ENCODE data around the gene FCER1G. TPM values are rescaled to one million over a fixed set of nuclear protein-coding genes. Genes with fewer than 3 reads are reported as not detected.
A peak's percentile ranks its signal among the peaks of the same experiment; 100 is the strongest.

Gene FCER1G
- total and polyA plus RNA-seq, 9 of the 15 experiments (the other 6 are each of a cell fraction or from before 2014, with no cell fraction given) = 0.15 to 0.69 (median 0.31) TPM; not detected in 2

GRCh38 chr1:161165742-161166668, 49.1 kb upstream of the FCER1G start, which contains the start of gene PPOX (continued):
- TF ChIP-seq, protein P1, sequence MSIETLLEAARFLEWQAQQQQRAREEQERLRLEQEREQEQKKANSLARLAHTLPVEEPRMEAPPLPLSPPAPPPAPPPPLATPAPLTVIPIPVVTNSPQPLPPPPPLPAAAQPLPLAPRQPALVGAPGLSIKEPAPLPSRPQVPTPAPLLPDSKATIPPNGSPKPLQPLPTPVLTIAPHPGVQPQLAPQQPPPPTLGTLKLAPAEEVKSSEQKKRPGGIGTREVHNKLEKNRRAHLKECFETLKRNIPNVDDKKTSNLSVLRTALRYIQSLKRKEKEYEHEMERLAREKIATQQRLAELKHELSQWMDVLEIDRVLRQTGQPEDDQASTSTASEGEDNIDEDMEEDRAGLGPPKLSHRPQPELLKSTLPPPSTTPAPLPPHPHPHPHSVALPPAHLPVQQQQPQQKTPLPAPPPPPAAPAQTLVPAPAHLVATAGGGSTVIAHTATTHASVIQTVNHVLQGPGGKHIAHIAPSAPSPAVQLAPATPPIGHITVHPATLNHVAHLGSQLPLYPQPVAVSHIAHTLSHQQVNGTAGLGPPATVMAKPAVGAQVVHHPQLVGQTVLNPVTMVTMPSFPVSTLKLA (conservative IDR thresholded peaks at IDR 0.05) = peak; percentile 80 to 92; a peak in 3 of 4 replicates
- TF ChIP-seq RFX7 (CRISPR knock-in tag; IDR thresholded peaks at IDR 0.05) = no peak
- peak; percentile 34; the same call in 1 of the 2 replicates for TF ChIP-seq MXI1 (IDR thresholded peaks at IDR 0.05; ENCODE audit: low read depth, low read length)
- TF ChIP-seq TGIF2 (CRISPR knock-in tag; IDR thresholded peaks at IDR 0.05) = no peak
- no peak for TF ChIP-seq ZNF134 (CRISPR knock-in tag; conservative IDR thresholded peaks at IDR 0.05)
- TF ChIP-seq KDM1A (IDR thresholded peaks at IDR 0.05) = peak; percentile 93 to 94
- TF ChIP-seq NRF1 (conservative IDR thresholded peaks at IDR 0.05 in 1 of 2, IDR thresholded peaks at IDR 0.05 in 1 of 2) = peak; percentile 59 to 71
- TF ChIP-seq PURB (CRISPR knock-in tag; IDR thresholded peaks at IDR 0.05; ENCODE audit: low read depth) = no peak
- TF ChIP-seq ZBED1 (IDR thresholded peaks at IDR 0.05) = peak; percentile 93
- TF ChIP-seq, protein P2, sequence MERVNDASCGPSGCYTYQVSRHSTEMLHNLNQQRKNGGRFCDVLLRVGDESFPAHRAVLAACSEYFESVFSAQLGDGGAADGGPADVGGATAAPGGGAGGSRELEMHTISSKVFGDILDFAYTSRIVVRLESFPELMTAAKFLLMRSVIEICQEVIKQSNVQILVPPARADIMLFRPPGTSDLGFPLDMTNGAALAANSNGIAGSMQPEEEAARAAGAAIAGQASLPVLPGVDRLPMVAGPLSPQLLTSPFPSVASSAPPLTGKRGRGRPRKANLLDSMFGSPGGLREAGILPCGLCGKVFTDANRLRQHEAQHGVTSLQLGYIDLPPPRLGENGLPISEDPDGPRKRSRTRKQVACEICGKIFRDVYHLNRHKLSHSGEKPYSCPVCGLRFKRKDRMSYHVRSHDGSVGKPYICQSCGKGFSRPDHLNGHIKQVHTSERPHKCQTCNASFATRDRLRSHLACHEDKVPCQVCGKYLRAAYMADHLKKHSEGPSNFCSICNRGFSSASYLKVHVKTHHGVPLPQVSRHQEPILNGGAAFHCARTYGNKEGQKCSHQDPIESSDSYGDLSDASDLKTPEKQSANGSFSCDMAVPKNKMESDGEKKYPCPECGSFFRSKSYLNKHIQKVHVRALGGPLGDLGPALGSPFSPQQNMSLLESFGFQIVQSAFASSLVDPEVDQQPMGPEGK (CRISPR knock-in tag; IDR thresholded peaks at IDR 0.05; ENCODE audit: borderline replicate concordance) = no peak
- TF ChIP-seq L3MBTL2 (IDR thresholded peaks at IDR 0.05) = peak; percentile 96
- no peak for TF ChIP-seq CBX2 (IDR thresholded peaks at IDR 0.05; ENCODE audit: insufficient read depth, low read length, poor library complexity, severe bottlenecking)
- peak; percentile 55; the same call in 1 of the 2 replicates for TF ChIP-seq KAT7 (CRISPR knock-in tag; IDR thresholded peaks at IDR 0.05; ENCODE audit: borderline replicate concordance)
- TF ChIP-seq GATAD2B (IDR thresholded peaks at IDR 0.05; ENCODE audit: borderline replicate concordance) = no peak
- TF ChIP-seq, protein P3, sequence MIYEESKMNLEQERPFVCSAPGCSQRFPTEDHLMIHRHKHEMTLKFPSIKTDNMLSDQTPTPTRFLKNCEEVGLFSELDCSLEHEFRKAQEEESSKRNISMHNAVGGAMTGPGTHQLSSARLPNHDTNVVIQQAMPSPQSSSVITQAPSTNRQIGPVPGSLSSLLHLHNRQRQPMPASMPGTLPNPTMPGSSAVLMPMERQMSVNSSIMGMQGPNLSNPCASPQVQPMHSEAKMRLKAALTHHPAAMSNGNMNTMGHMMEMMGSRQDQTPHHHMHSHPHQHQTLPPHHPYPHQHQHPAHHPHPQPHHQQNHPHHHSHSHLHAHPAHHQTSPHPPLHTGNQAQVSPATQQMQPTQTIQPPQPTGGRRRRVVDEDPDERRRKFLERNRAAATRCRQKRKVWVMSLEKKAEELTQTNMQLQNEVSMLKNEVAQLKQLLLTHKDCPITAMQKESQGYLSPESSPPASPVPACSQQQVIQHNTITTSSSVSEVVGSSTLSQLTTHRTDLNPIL (CRISPR knock-in tag; IDR thresholded peaks at IDR 0.05) = no peak
- peak; percentile 96 for TF ChIP-seq POLR2A (conservative IDR thresholded peaks at IDR 0.05)
- TF ChIP-seq TAF9B (IDR thresholded peaks at IDR 0.05; ENCODE audit: partially characterized antibody) = no peak
- TF ChIP-seq SMARCA5 (IDR thresholded peaks at IDR 0.05) = peak; percentile 77; the same call in 1 of the 2 replicates
- TF ChIP-seq ILK (tag; IDR thresholded peaks at IDR 0.05; ENCODE audit: borderline replicate concordance, low read depth) = no peak
- TF ChIP-seq KLF10 (CRISPR knock-in tag; IDR thresholded peaks at IDR 0.05) = no peak
- TF ChIP-seq EP300 (IDR thresholded peaks at IDR 0.05; ENCODE audit: low read length) = peak; percentile 98
- peak; percentile 93 for TF ChIP-seq STAT5A (IDR thresholded peaks at IDR 0.05; ENCODE audit: borderline replicate concordance, low read length)
- peak; percentile 52; the same call in 1 of the 2 replicates for TF ChIP-seq CEBPG (CRISPR knock-in tag; IDR thresholded peaks at IDR 0.05)
- no peak for TF ChIP-seq CEBPG (tag; conservative IDR thresholded peaks at IDR 0.05 in 1 of 2, IDR thresholded peaks at IDR 0.05 in 1 of 2)
